H1 (cell line): Measurements from ENCODE around the gene ADPRS. TPM values are rescaled to one million over a fixed set of nuclear protein-coding genes. Genes with fewer than 3 reads are reported as not detected.

Experiments used
- CHD7 ChIP-seq: fragments of 300-600 bp; sonication (generic); IDR thresholded peaks from 2 replicates; pipeline ENCODE4 v1.7.1; 2012; ENCODE audit warnings: low read length, moderate library complexity, mild to moderate bottlenecking, inconsistent platforms; ENCODE audit not compliant: insufficient replicate concordance
- polyA plus RNA-seq, 7 experiments: library from polyadenylated mRNA; depleted of rRNA in 3 of 7; stranded (reverse) in 5 of 7; unstranded in 2 of 7; fragments of >200 nt in 5 of 7; fragments of 200-250 nt in 2 of 7; gene quantifications; 1 replicate in 5 of 7; 2 replicates in 1 of 7; 4 replicates in 1 of 7; pipeline versions ENCODE4 v1.2.1 to v1.2.3, GENCODE V29; 2011 to 2013; ENCODE audit warnings: missing spikeins in 2 of 7, mixed read lengths in 2 of 7
- total RNA-seq: library from RNA; stranded (reverse); fragmentation: NEBNext Ultra II Directional; extraction: Animal tissue kit (Norgen Biotek cat#: 25700); gene quantifications from 2 replicates; pipeline ENCODE4 v1.2.1, GENCODE V29; 2021

Gene ADPRS
- total and polyA plus RNA-seq, 2 of the 8 experiments (the other 6 are each of a cell fraction or from before 2014, with no cell fraction given): 22.9 to 38.1 TPM

- TF ChIP-seq CHD7: no peak
- TF ChIP-seq, all 59 proteins: peak for 0
These were observed 48.5 kb upstream of the ADPRS start (continued) for GRCh38 chr1:36040238-36040637.
